PFSK-1 (cell line): ENCODE results near the gene CCDC9B.

Experiments
- FOXP2 ChIP-seq: optimal IDR thresholded peaks from 2 replicates; pipeline ENCODE3; 2011; ENCODE audit warnings: borderline replicate concordance, control low read depth, inconsistent platforms; ENCODE audit not compliant: insufficient read depth; ENCODE audit errors: extremely low read length, extremely low read depth
- POLR2AphosphoS5 ChIP-seq: IDR thresholded peaks from 2 replicates; pipeline ENCODE4 v1.6.1; 2012; ENCODE audit warnings: low read depth, mild to moderate bottlenecking, control low read depth, low read length, moderate library complexity
- SIN3A ChIP-seq: IDR thresholded peaks from 2 replicates; pipeline ENCODE4 v1.6.1; 2012; ENCODE audit warnings: mild to moderate bottlenecking, low read length, moderate library complexity, borderline replicate concordance; ENCODE audit not compliant: insufficient read depth
- TAF1 ChIP-seq: IDR thresholded peaks from 2 replicates; pipeline ENCODE4 v1.6.1; 2012; ENCODE audit warnings: low read length, control low read depth, borderline replicate concordance; ENCODE audit not compliant: insufficient read depth
- TF ChIP-seq, protein P1 (sequence below), 2 experiments: IDR thresholded peaks; 2 replicates each; pipeline versions ENCODE4 v1.6.1 to v1.8.0; 2011 to 2012; ENCODE audit warnings: low read depth in 2 of 2, low read length in 2 of 2, control low read depth in 1 of 2, inconsistent platforms in 1 of 2, mild to moderate bottlenecking in 1 of 2, moderate library complexity in 1 of 2; ENCODE audit not compliant: insufficient read depth in 1 of 2

GRCh38 chr15:40302981-40303380 lies 37.8 kb downstream of the CCDC9B start:
- TF ChIP-seq POLR2AphosphoS5 (no peak), TAF1 (no peak), FOXP2 (no peak), SIN3A (no peak)
- TF ChIP-seq, protein P1, sequence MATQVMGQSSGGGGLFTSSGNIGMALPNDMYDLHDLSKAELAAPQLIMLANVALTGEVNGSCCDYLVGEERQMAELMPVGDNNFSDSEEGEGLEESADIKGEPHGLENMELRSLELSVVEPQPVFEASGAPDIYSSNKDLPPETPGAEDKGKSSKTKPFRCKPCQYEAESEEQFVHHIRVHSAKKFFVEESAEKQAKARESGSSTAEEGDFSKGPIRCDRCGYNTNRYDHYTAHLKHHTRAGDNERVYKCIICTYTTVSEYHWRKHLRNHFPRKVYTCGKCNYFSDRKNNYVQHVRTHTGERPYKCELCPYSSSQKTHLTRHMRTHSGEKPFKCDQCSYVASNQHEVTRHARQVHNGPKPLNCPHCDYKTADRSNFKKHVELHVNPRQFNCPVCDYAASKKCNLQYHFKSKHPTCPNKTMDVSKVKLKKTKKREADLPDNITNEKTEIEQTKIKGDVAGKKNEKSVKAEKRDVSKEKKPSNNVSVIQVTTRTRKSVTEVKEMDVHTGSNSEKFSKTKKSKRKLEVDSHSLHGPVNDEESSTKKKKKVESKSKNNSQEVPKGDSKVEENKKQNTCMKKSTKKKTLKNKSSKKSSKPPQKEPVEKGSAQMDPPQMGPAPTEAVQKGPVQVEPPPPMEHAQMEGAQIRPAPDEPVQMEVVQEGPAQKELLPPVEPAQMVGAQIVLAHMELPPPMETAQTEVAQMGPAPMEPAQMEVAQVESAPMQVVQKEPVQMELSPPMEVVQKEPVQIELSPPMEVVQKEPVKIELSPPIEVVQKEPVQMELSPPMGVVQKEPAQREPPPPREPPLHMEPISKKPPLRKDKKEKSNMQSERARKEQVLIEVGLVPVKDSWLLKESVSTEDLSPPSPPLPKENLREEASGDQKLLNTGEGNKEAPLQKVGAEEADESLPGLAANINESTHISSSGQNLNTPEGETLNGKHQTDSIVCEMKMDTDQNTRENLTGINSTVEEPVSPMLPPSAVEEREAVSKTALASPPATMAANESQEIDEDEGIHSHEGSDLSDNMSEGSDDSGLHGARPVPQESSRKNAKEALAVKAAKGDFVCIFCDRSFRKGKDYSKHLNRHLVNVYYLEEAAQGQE (IDR thresholded peaks at IDR 0.05; ENCODE audit: insufficient read depth in 1 of 2, low read depth in 2 of 2, low read length in 2 of 2), result no peak
